Mesendoderm (in vitro differentiated cells): Measurements from ENCODE around the gene WDR33.
A peak's percentile ranks its signal among the peaks of the same experiment; 100 is the strongest.

Experiments used
- DNase-seq: peaks from one replicate; pipeline ENCODE4 v3.0.0; 2013
- H2AK5ac ChIP-seq: 2 replicates; pipeline ENCODE4 v1.6.1; 2013; ENCODE audit warnings: low read length, inconsistent platforms
- H2BK120ac ChIP-seq: 2 replicates; pipeline ENCODE4 v1.6.1; 2013; ENCODE audit warnings: low read depth, mild to moderate bottlenecking, low read length, moderate library complexity, mixed read lengths
- H2BK15ac ChIP-seq: replicated peaks from 2 replicates; pipeline ENCODE4 v1.6.1; 2013; ENCODE audit warnings: low read depth, mild to moderate bottlenecking, moderate library complexity
- H2BK5ac ChIP-seq: 2 replicates; pipeline ENCODE4 v1.6.1; 2013; ENCODE audit warnings: low read length, inconsistent platforms
- H3K18ac ChIP-seq: 2 replicates; pipeline ENCODE4 v1.6.1; 2013; ENCODE audit warnings: mild to moderate bottlenecking, low read length, mixed read lengths
- H3K23ac ChIP-seq: one replicate; pipeline ENCODE4 v1.6.1; 2013; ENCODE audit warnings: low read length
- H3K27ac ChIP-seq: 2 replicates; pipeline ENCODE4 v1.5.1; 2013; ENCODE audit warnings: low read depth, mild to moderate bottlenecking, inconsistent platforms, low read length, moderate library complexity
- H3K27me3 ChIP-seq: 2 replicates; pipeline ENCODE4 v1.6.1; 2013; ENCODE audit warnings: low read length, control low read depth, mild to moderate bottlenecking, inconsistent platforms; ENCODE audit not compliant: insufficient read depth, poor library complexity
- H3K36me3 ChIP-seq: 2 replicates; pipeline ENCODE4 v1.6.1; 2013; ENCODE audit warnings: low read length, inconsistent platforms; ENCODE audit not compliant: control insufficient read depth, insufficient read depth
- H3K4ac ChIP-seq: one replicate; pipeline ENCODE4 v1.6.1; 2013; ENCODE audit warnings: low read depth, mild to moderate bottlenecking, low read length, moderate library complexity
- H3K4me1 ChIP-seq: 2 replicates; pipeline ENCODE4 v1.6.1; 2013; ENCODE audit warnings: low read depth, low read length, inconsistent platforms; ENCODE audit not compliant: control insufficient read depth
- H3K4me2 ChIP-seq: 2 replicates; pipeline ENCODE4 v1.6.1; 2013; ENCODE audit warnings: low read length
- H3K4me3 ChIP-seq: 2 replicates; pipeline ENCODE4 v1.5.1; 2013; ENCODE audit warnings: mild to moderate bottlenecking, low read length
- H3K56ac ChIP-seq: one replicate; pipeline ENCODE4 v1.6.1; 2013; ENCODE audit warnings: low read length
- H3K79me1 ChIP-seq: 2 replicates; pipeline ENCODE4 v1.6.1; 2013; ENCODE audit warnings: low read length, inconsistent platforms
- H3K79me2 ChIP-seq: 2 replicates; pipeline ENCODE4 v1.6.1; 2013; ENCODE audit warnings: mild to moderate bottlenecking, low read length; ENCODE audit not compliant: control insufficient read depth, insufficient read depth
- H3K9ac ChIP-seq: 2 replicates; pipeline ENCODE4 v1.6.1; 2013; ENCODE audit warnings: low read length, inconsistent platforms
- H4K5ac ChIP-seq: one replicate; pipeline ENCODE4 v1.6.1; 2013; ENCODE audit warnings: low read length
- H4K8ac ChIP-seq: one replicate; pipeline ENCODE4 v1.6.1; 2013; ENCODE audit warnings: low read depth, mild to moderate bottlenecking, control low read depth, low read length, moderate library complexity
- WGBS: extraction: QIAGEN DNeasy Blood & Tissue Kit; methylation state at CpG from one replicate; pipeline ENCODE4 v1.1.7; 2013; ENCODE audit warnings: low lambda C conversion rate, missing lambda C conversion rate; ENCODE audit not compliant: insufficient coverage; ENCODE audit errors: extremely low coverage; 5-methylcytosine and 5-hydroxymethylcytosine counted together

WDR33 gene

GRCh38 chr2:127672341-127673224 lies 138.4 kb downstream of the WDR33 start:
- DNase-seq, result no peak
- H2BK15ac ChIP-seq, result no peak overlapping the region
- H3K4me1 ChIP-seq, result no peaks in the 10 kb centered on the region
- no CpG with 5 or more reads among the region's 20 CpGs for WGBS
- no peak overlapping the region for H2BK5ac ChIP-seq
- no peak overlapping the region for H3K4ac ChIP-seq
- H4K5ac ChIP-seq, result no peak overlapping the region
- no peaks in the 10 kb centered on the region for H3K79me1 ChIP-seq
- no peaks in the 10 kb centered on the region for H3K79me2 ChIP-seq
- H3K4me2 ChIP-seq, result no peak overlapping the region
- no peak overlapping the region for H3K27ac ChIP-seq
- no peak overlapping the region for H3K9ac ChIP-seq
- H3K56ac ChIP-seq, result no peak overlapping the region
- H3K4me3 ChIP-seq, result no peak overlapping the region
- H3K23ac ChIP-seq, result no peak overlapping the region
- H3K18ac ChIP-seq, result no peak overlapping the region
- H3K36me3 ChIP-seq, result no peaks in the 10 kb centered on the region
- H3K27me3 ChIP-seq, result peaks cover 7% of the 10 kb centered on the region
- no peak overlapping the region for H2AK5ac ChIP-seq
- H4K8ac ChIP-seq, result no peak overlapping the region
- H2BK120ac ChIP-seq, result no peak overlapping the region

GRCh38 chr2:127671557-127672302 lies 139.2 kb downstream of the WDR33 start:
- H4K5ac ChIP-seq, result no peak overlapping the region
- H3K4me1 ChIP-seq, result no peaks in the 10 kb centered on the region
- H4K8ac ChIP-seq, result no peak overlapping the region

GRCh38 chr2:127670957-127671290 lies 140.0 kb downstream of the WDR33 start:
- Histone ChIP-seq H3K79me1 (no peaks in the 10 kb centered on the region), H3K4me2 (no peak overlapping the region), H3K56ac (no peak overlapping the region), H2AK5ac (no peak overlapping the region), H3K9ac (no peak overlapping the region), H3K4ac (no peak overlapping the region), H3K36me3 (no peaks in the 10 kb centered on the region), H3K79me2 (no peaks in the 10 kb centered on the region), H2BK15ac (no peak overlapping the region), H3K4me3 (no peak overlapping the region), H3K27me3 (peaks cover 4% of the 10 kb centered on the region), H4K5ac (no peak overlapping the region), H4K8ac (no peak overlapping the region), H2BK120ac (no peak overlapping the region), H3K4me1 (no peaks in the 10 kb centered on the region), H3K18ac (no peak overlapping the region), H2BK5ac (no peak overlapping the region), H3K27ac (no peak overlapping the region), H3K23ac (no peak overlapping the region)
- no peak for DNase-seq
- no CpG with 5 or more reads among the region's 5 CpGs for WGBS

More at GRCh38 chr2:127671557-127672302, 139.2 kb downstream of the WDR33 start:
- Histone ChIP-seq H3K27me3 (peaks cover 7% of the 10 kb centered on the region), H3K79me2 (no peaks in the 10 kb centered on the region), H3K18ac (no peak overlapping the region), H2BK15ac (no peak overlapping the region), H3K23ac (peak overlapping the region; percentile 66), H3K36me3 (no peaks in the 10 kb centered on the region), H2AK5ac (no peak overlapping the region), H3K4ac (no peak overlapping the region), H3K4me2 (no peak overlapping the region), H2BK5ac (no peak overlapping the region), H3K79me1 (no peaks in the 10 kb centered on the region), H3K9ac (no peak overlapping the region), H2BK120ac (no peak overlapping the region), H3K27ac (no peak overlapping the region), H3K56ac (no peak overlapping the region), H3K4me3 (no peak overlapping the region)
- no peak for DNase-seq
- WGBS, result no CpG with 5 or more reads among the region's 14 CpGs

DNA sequence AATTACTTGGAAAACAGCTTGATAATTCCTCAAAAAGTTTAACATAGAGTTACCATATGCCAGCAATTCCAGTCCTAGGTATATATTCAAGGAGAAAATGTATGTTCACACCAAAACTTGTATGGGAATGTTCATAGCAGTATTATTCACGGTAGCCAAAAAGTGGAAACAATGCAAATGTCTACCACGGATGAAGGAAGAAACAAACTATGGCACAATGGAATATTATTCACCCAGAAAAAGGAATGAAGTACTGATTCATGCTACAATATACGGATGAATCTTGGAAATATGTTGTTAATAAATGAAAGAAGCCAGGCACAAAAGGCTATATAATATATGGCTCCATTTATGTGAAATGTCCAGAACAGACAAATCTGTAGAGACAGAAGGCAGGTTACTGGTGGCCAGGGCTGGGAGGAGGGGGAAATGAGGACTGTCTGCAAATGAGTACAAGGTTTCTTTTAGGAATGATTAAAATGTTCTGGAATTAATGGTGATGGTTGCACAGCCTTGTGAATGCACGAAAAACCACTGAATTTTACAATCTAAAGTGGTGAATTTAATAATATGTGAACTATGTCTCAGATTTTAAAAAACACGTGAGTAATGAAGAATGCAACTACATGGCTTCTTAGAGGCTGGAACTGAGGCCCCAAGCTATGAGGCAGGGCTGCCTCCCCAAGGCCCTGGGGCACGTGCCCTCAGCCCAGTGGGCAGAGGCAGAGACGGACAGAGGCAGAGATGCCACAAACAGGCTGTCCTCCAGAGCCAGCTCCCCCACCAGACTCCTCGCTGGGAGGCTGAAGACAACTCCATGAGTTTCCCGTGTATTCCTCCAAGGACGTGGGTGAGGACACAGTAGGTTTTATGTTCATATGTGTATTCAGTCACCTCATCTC lies 140.7 kb downstream of the WDR33 start:
- no peak overlapping the region for H2AK5ac ChIP-seq
- no CpG with 5 or more reads among the region's 10 CpGs for WGBS
- H3K9ac ChIP-seq, result no peak overlapping the region
- no peak overlapping the region for H2BK5ac ChIP-seq
- no peak for DNase-seq
- H3K79me1 ChIP-seq, result no peaks in the 10 kb centered on the region
- H2BK120ac ChIP-seq, result no peak overlapping the region
- H3K4me2 ChIP-seq, result no peak overlapping the region
- no peak overlapping the region for H3K56ac ChIP-seq
- no peak overlapping the region for H3K27ac ChIP-seq
- H3K4me3 ChIP-seq, result no peak overlapping the region
- no peaks in the 10 kb centered on the region for H3K79me2 ChIP-seq
- no peaks in the 10 kb centered on the region for H3K27me3 ChIP-seq
- H3K23ac ChIP-seq, result no peak overlapping the region
- no peak overlapping the region for H2BK15ac ChIP-seq
- H3K4me1 ChIP-seq, result no peaks in the 10 kb centered on the region
- H4K5ac ChIP-seq, result no peak overlapping the region
- no peaks in the 10 kb centered on the region for H3K36me3 ChIP-seq
- H4K8ac ChIP-seq, result no peak overlapping the region
- H3K18ac ChIP-seq, result no peak overlapping the region
- no peak overlapping the region for H3K4ac ChIP-seq

DNA sequence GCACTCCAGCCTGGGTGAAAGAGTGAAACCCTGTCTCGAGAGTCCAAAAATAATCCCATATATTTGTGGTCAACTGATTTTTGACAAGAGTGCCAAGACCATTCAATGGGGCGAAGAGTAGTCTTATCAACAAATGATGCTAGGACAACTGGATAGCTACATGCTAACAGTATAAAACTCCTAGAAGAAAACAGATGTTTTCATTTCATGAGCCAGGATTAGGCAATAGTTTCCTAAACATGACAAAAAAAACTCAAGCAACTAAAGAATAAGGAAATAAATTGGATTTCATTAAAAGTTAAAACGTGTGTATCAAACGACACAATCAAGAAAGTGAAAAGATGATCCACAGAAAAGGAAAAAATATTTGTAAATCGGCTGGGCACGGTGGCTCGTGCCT lies 141.9 kb downstream of the WDR33 start:
- H3K56ac ChIP-seq, result no peak overlapping the region
- no peaks in the 10 kb centered on the region for H3K79me2 ChIP-seq
- H3K27me3 ChIP-seq, result peaks cover 4% of the 10 kb centered on the region
- H2BK120ac ChIP-seq, result no peak overlapping the region
- no peak for DNase-seq
- no peak overlapping the region for H3K18ac ChIP-seq
- no peak overlapping the region for H2BK5ac ChIP-seq
- no peak overlapping the region for H3K27ac ChIP-seq
- H3K79me1 ChIP-seq, result no peaks in the 10 kb centered on the region
- no peak overlapping the region for H4K8ac ChIP-seq
- no peaks in the 10 kb centered on the region for H3K36me3 ChIP-seq
- H3K23ac ChIP-seq, result no peak overlapping the region
- H3K4me1 ChIP-seq, result peaks cover 2% of the 10 kb centered on the region
- WGBS, result no CpG with 5 or more reads among the region's 7 CpGs
- no peak overlapping the region for H3K9ac ChIP-seq
- no peak overlapping the region for H2BK15ac ChIP-seq
- no peak overlapping the region for H3K4ac ChIP-seq
- no peak overlapping the region for H3K4me3 ChIP-seq
- no peak overlapping the region for H2AK5ac ChIP-seq
- H3K4me2 ChIP-seq, result no peak overlapping the region
- H4K5ac ChIP-seq, result no peak overlapping the region
